ENCODE data around the gene ARHGEF3.

DNA sequence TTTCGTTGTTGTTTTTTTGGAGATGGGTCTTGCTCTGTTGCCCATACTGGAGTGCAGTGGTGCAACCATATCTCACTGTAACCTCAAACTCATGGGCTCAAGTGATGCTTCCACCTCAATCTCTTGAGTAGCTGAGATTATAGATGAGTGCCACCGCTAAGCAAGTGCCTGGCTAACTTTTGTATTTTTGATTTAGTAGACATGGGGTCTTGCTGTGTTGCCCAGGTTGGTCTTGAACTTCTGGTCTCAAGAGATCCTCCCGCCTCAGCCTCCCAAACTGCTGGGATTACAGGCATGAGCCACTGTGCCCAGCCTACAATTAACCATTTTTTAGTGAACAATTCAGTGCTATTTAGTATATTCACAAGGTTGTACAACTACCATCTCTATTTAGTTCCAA is 42.2 kb downstream of the ARHGEF3 start:
- TF ChIP-seq, protein P1, sequence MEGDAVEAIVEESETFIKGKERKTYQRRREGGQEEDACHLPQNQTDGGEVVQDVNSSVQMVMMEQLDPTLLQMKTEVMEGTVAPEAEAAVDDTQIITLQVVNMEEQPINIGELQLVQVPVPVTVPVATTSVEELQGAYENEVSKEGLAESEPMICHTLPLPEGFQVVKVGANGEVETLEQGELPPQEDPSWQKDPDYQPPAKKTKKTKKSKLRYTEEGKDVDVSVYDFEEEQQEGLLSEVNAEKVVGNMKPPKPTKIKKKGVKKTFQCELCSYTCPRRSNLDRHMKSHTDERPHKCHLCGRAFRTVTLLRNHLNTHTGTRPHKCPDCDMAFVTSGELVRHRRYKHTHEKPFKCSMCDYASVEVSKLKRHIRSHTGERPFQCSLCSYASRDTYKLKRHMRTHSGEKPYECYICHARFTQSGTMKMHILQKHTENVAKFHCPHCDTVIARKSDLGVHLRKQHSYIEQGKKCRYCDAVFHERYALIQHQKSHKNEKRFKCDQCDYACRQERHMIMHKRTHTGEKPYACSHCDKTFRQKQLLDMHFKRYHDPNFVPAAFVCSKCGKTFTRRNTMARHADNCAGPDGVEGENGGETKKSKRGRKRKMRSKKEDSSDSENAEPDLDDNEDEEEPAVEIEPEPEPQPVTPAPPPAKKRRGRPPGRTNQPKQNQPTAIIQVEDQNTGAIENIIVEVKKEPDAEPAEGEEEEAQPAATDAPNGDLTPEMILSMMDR (IDR thresholded peaks at IDR 0.05), result no peak
- TF ChIP-seq EZH2 (IDR thresholded peaks at IDR 0.05), result no peak
- TF ChIP-seq EZH2phosphoT487 (IDR thresholded peaks at IDR 0.05), result no peak

Data from neural progenitor cell (in vitro differentiated cells).